ENCODE data around the gene UBB.
A peak's percentile ranks its signal among the peaks of the same experiment; 100 is the strongest.

UBB gene

DNA sequence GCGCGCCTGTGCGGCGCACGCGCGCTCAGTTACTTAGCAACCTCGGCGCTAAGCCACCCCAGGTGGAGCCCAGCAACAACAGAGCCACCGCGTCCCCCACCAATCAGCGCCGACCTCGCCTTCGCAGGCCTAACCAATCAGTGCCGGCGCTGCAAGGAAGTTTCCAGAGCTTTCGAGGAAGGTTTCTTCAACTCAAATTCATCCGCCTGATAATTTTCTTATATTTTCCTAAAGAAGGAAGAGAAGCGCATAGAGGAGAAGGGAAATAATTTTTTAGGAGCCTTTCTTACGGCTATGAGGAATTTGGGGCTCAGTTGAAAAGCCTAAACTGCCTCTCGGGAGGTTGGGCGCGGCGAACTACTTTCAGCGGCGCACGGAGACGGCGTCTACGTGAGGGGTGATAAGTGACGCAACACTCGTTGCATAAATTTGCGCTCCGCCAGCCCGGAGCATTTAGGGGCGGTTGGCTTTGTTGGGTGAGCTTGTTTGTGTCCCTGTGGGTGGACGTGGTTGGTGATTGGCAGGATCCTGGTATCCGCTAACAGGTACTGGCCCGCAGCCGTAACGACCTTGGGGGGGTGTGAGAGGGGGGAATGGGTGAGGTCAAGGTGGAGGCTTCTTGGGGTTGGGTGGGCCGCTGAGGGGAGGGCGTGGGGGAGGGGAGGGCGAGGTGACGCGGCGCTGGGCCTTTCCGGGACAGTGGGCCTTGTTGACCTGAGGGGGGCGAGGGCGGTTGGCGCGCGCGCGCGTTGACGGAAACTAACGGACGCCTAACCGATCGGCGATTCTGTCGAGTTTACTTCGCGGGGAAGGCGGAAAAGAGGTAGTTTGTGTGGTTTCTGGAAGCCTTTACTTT is at the start of gene UBB:
Gene UBB (plus strand): TSS at position 452 of the 856 bp plus-strand sequence. CDS start 817 bp downstream, outside the sequence.
- peak; percentile 94 for DNase-seq (ENCODE audit: low read depth, low spot score)

- no peak for DNase-seq (ENCODE audit: low read depth, low spot score)
These were observed 42.5 kb upstream of the UBB start for GRCh38 chr17:16338391-16338790.

DNA sequence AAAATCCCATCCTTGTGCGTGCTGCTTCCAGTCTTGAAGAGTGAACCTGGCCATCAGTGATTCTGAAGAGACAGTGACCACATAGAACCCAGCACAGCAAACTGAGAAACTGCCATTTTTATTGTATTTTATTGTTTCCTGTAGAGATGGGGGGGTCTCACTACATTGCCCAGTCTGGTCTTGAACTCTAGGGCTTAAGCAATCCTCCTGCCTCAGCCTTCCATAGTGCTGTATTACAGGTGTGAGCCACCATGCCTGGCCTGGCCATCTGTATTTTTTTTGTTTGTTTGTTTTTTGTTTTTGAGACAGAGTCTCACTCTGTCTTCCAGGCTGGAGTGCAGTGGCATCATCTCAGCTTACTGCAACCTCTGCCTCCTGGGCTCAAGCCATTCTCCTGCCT is 41.5 kb upstream of the UBB start:
- DNase-seq (ENCODE audit: low read depth, low spot score), result no peak

DNA sequence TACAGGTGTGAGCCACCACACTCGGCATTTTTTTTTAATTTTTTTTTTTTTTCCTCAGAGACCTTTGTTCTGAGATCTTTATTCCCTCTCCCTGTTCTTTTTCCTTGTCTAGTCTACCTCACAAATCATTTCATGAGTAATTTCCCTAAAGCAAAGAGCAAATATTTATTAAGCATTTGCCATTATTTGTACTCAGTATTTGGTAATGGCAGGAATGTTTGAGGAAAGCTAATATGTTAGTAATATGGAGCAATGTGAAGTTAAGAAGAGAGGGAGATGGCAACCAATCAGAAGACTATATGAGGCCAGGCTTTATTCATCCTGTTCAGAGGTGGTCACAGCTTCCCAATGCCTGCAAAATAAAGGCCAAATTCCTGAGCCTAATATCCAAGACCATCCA is 40.9 kb upstream of the UBB start:
- no peak for DNase-seq (ENCODE audit: low read depth, low spot score)

GRCh38 chr17:16342979-16343378 is 37.9 kb upstream of the UBB start:
- no peak for DNase-seq (ENCODE audit: low read depth, low spot score)

DNA sequence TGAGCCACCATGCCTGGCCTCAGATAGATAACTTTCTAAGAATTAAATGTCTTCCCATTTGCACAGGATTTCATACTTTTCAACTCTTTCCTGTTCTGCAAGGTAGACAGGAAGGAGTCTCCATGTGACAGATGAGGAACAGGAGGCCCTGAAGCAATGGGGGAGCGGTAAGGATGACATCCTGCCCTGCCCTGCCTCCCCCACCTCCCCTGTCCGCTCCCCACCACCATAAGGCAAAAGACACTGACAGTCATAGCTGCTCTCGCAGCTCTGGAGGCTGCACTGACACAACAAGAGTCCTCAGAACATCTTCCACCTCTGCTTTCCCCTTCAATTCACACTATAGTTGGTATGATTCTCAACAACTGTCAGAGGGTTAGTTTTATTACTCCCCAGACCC is 37.3 kb upstream of the UBB start:
- no peak for DNase-seq (ENCODE audit: low read depth, low spot score)

GRCh38 chr17:16345565-16345964 is 35.3 kb upstream of the UBB start:
- no peak for DNase-seq (ENCODE audit: low read depth, low spot score)

DNA sequence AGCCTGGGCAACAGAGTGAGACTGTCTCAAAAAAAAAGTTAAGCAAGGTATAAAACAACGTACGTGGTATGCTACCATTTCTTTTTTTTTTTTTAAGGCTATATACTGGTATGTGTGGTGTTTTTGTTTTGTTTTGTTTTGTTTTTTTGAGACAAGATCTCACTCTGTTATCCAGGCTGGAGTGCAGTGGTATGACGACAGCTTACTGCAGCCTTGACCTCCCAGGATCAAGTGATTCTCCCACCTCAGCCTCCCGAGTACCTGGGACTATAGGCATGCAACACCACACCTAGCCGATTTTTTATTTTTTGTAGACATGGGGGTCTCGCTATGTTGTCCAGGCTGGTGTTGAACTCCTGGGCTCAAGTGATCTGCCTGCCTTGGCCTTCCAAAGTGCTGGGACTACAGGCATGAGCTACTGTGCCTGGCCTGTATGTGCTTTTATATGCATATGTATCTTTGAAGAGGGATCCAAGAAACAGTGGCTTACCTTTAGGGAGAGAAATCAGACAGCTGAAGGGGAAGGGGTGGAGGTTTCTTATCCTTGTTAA is 34.1 kb upstream of the UBB start:
- no peak for DNase-seq (ENCODE audit: low read depth, low spot score)

GRCh38 chr17:16348586-16348985 is 32.3 kb upstream of the UBB start:
- no peak for DNase-seq (ENCODE audit: low read depth, low spot score)

GRCh38 chr17:16349431-16349830 is 31.5 kb upstream of the UBB start:
- DNase-seq (ENCODE audit: low read depth, low spot score), result no peak

DNA sequence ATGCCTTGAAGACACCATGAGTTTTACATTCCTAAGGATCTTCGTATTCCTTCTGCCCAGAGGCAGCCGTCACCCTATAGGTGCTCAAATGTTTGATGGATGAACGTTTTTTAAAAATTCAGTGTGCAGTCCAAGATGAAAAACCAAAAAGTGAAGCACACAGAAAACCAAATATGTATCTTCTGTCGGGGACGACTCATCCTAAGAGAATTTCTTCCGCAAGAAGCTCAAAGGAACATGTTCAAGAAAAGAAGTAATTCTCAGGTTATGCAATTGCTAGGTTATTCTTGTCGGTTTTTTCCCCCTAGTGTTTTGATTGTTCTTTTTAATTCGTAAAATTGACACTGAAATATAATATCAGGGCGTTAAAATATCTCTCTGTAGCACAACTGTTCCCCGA is 29.1 kb upstream of the UBB start:
- DNase-seq (ENCODE audit: low read depth, low spot score), result no peak

DNA sequence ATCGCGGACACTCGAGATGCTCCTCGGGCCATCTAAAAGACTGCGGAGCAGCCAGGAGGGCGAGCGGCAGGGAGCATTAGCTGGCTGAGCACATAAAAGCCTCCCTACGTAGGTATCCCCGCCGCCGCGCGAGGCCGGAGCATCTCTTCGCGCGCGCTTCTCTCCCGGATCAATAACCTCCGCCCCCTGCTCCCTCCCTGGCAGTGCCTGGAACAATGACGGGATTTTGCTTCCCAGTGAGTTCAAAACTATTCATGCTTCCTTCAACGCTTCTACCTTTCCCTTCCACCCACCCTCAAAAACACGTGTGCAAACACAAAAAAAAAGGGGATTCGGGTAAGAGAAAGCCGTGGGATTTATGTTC is 28.6 kb upstream of the UBB start:
- no peak for DNase-seq (ENCODE audit: low read depth, low spot score)

GRCh38 chr17:16352667-16353316 is 28.1 kb upstream of the UBB start:
- DNase-seq (ENCODE audit: low read depth, low spot score), result no peak

GRCh38 chr17:16353317-16354174 is 27.3 kb upstream of the UBB start, which contains the start of gene CENPV:
Gene CENPV, minus strand, starts transcription at chr17:16353469. Its CDS starts 33 bp downstream, at chr17:16353436.
- no peak for DNase-seq (ENCODE audit: low read depth, low spot score)

- no peak for DNase-seq (ENCODE audit: low read depth, low spot score)
These were observed 26.3 kb upstream of the UBB start for GRCh38 chr17:16354585-16354984.

GRCh38 chr17:16358394-16358793 is 22.5 kb upstream of the UBB start:
- no peak for DNase-seq (ENCODE audit: low read depth, low spot score)

GRCh38 chr17:16361874-16362273 is 19.0 kb upstream of the UBB start:
- DNase-seq (ENCODE audit: low read depth, low spot score), result no peak

GRCh38 chr17:16363749-16364536 is 16.9 kb upstream of the UBB start:
- no peak for DNase-seq (ENCODE audit: low read depth, low spot score)

GRCh38 chr17:16364625-16365024 is 16.3 kb upstream of the UBB start:
- DNase-seq (ENCODE audit: low read depth, low spot score), result no peak

DNA sequence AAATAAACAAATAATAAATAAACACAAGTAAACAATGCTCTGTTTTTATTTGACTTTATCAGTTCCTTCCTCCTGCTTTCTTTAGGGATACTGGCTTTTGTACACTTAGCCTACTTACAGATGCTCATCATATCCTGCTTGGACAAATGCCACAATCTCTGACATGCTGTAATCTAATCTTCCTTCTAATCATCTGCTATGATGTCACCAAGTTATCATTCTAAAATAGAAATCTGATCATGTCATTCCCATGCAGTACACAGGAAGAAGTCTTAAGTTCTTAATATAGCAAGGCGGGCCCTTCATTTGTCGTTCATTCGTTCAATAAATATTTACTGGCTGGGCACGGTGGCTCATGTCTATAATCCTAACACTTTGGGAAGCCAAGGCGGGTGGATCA is 9.1 kb upstream of the UBB start:
- no peak for DNase-seq (ENCODE audit: low read depth, low spot score)
